Ishikawa (cell line): Measurements from ENCODE around the gene CNN2.

Experiments used
- CREB1 ChIP-seq: IDR thresholded peaks from 2 replicates; pipeline ENCODE4 v1.6.1; 2012; ENCODE audit warnings: low read depth
- EGR1 ChIP-seq: IDR thresholded peaks from 2 replicates; pipeline ENCODE4 v1.6.1; 2012
- EP300 ChIP-seq: IDR thresholded peaks from 2 replicates; pipeline ENCODE4 v1.6.1; 2012; ENCODE audit warnings: borderline replicate concordance
- MAX ChIP-seq: IDR thresholded peaks from 2 replicates; pipeline ENCODE4 v1.6.1; 2012
- NFIC ChIP-seq: IDR thresholded peaks from 2 replicates; pipeline ENCODE4 v1.6.1; 2012
- RAD21 ChIP-seq: IDR thresholded peaks from 2 replicates; pipeline ENCODE4 v1.6.1; 2012; ENCODE audit warnings: low read depth
- REST ChIP-seq: IDR thresholded peaks from 2 replicates; pipeline ENCODE4 v1.6.1; 2012; ENCODE audit warnings: low read depth, mild to moderate bottlenecking
- TAF1 ChIP-seq: IDR thresholded peaks from 2 replicates; pipeline ENCODE4 v1.6.1; 2012; ENCODE audit warnings: low read depth, mild to moderate bottlenecking
- TCF12 ChIP-seq: IDR thresholded peaks from 2 replicates; pipeline ENCODE4 v1.6.1; 2012; ENCODE audit warnings: low read depth
- TEAD4 ChIP-seq: IDR thresholded peaks from 2 replicates; pipeline ENCODE4 v1.6.1; 2012
- USF1 ChIP-seq: IDR thresholded peaks from 2 replicates; pipeline ENCODE4 v1.6.1; 2012
- YY1 ChIP-seq: IDR thresholded peaks from 2 replicates; pipeline ENCODE4 v1.6.1; 2012; ENCODE audit warnings: low read depth
- ZBTB7A ChIP-seq: IDR thresholded peaks from 2 replicates; pipeline ENCODE4 v1.6.1; 2012; ENCODE audit warnings: low read depth

- TF ChIP-seq TEAD4 (no peak), MAX (no peak), TCF12 (no peak), YY1 (no peak), TAF1 (no peak), USF1 (no peak), EGR1 (no peak), RAD21 (no peak), ZBTB7A (no peak), EP300 (no peak), REST (no peak), CREB1 (no peak), NFIC (no peak)
These were observed 41.9 kb downstream of the CNN2 start for GRCh38 chr19:1068009-1069001.
